Upper lobe of left lung (tissue), 4 donors: ENCODE results near the gene KCNK1.

Experiments used
- CTCF ChIP-seq, 6 experiments: fragments of 450-650 bp in 4 of 6; fragments of 200-600 bp in 2 of 6; sonication (generic) in 2 of 6; IDR thresholded peaks; one replicate each; pipeline ENCODE4 v1.5.1; 2016 to 2019; ENCODE audit warnings: antibody characterized with exemption in 6 of 6
- POLR2AphosphoS5 ChIP-seq, 2 donors: sonication (generic); formaldehyde crosslinking; IDR thresholded peaks; one replicate each; pipeline ENCODE4 v1.5.1; 2017; ENCODE audit warnings: antibody characterized with exemption in 2 of 2

GRCh38 chr1:233615571-233615970 lies 1.7 kb downstream of the KCNK1 start:
- no peak for TF ChIP-seq CTCF (IDR thresholded peaks at IDR 0.05)
- TF ChIP-seq POLR2AphosphoS5 (IDR thresholded peaks at IDR 0.05): no peak
